Stimulated activated CD4-positive, alpha-beta T cell treated with anti-CD3 and anti-CD28 coated beads, TNF-alpha, amount 100 ng/mL, for 1 hour (primary cell): ENCODE data around the gene PIGS.

Experiments used
- DNase-seq, 3 donors: peaks; one replicate each; pipeline ENCODE4 v3.0.0-alpha.2; 2020; ENCODE audit warnings: low read depth in 3 of 3, low spot score in 1 of 3

The PIGS gene

DNA sequence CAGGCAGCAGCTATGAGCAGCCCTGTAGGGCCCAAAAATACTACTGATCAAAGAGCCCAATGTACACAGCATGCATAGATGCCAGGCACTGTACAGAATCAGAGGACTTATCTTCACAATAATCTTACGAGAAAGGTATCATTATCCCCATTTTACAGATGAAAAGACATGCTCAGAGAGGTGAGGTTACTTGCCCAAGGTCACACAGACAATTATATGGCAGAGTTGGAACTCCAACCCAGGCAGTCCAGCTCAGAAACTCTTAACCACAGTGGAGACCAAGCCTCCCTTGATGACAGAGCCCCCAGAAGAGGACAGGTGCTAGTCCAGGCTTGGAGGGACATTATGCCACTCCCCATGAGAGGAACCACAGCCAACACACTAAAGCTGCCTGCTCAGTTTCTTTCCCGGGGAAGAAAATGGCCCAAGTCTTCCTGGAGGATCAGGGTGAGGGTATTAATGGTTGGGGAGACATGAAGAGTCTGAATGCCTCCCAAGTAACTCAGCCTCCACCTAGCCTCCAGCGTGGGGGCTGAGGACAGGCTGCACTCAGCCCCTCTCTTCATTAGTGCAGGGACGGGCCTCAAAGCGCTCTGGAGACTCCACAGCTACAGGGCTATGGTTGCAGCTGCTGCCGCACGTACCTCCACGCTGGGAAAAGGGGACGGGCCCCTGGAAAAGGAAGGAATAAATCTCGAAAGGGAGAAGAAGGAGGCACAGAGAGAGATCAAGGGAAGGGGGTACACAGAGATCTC is 19.7 kb downstream of the PIGS start:
- no peak for DNase-seq

DNA sequence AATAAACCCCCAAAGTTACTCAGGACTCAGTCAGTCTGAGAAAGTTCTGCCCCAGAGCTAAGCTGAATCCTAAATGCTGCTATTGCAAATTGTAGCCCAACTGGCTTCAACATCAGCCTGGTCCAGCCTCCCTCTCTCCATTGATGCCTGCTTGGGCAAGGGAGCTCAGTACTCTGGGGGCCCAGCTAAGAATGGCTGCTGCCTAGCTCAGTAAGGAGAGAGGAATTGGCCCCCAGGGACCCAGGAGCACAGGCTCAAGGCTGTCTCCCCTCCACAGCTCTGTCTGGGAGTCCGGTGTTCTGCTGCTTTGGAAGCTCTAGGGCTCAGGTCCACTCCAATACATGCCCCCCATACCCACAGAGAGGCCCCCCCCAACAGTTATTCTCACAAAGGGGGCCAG is 20.5 kb downstream of the PIGS start:
- no peak for DNase-seq

DNA sequence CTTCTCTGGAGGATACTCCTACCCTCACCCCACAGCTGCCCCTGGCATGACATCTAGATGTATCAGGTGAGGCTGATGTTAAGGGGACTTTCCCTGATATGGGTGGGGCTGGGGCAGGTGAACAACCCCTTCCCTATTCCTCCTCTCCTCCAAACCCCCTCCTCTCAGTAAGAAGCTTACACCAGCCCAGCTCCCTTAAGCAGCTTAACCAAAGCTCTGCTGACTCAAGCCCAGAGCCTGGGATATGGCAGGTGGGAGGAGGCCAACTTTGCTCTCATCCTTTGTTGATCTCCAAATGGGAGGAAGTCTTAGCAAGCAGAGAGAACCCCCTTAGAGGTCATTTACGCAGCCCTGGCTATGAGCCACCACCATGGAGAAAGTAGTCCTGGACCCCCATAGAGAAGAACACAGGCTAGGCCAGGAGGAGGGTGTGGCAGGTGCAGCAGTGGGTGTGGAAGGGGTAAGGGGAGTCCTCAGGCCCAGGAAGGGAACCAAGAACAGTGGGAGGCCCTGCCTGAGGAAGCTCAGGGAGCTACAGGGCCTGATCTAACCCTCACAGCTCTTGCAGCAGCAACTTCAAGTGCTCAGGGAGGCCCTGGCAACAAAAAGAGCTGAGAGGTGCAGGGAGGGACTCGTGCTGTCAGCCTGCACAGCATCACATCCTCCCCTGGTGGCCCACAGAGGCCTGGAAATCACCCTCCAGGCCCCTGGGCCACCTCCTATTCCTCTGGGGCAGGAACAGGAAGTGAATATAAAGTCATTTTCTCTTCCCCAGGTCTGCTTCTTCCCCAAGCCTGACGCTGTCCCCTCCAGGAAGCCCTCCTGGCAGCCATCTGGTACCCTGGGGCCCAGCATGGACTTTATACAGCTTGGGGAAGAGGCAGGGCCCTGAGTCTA is 21.8 kb downstream of the PIGS start:
- DNase-seq, result peak in 2 of 3 donors; percentile 21 to 31

DNA sequence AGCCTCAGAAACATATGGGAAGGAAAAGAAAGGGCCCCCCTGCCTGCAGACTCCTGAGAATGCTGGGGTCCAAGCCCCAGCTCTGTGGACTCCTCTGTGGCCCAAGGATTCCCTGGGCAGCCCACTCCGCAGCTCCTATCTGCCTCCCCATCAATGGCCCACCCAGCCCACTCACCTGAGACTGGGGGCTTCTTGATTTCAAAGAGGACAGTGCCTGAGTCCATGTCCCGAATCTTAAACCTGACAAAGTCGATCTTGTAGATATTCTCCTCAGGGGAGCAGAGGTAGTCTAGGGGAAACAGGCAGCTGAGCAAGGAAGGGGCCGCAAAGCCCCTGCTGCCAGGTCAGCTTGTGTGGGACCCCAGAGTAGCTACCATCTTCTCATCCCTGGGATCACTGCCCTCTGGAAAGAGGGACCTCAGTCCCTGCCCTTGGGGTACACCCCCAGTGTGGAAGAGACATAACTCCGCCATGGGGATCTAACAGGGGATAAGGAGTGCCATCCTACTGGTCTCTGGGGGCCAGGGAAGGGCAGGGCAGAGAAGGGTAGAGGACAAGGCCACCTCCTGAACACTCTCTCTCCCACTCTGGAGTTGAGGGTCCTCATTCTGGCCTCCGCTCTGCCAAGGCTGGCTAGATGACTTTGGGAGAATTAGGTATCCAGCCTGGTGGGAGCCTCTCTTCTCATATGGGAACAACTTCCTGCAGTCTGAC is 22.8 kb downstream of the PIGS start:
- DNase-seq, result no peak

DNA sequence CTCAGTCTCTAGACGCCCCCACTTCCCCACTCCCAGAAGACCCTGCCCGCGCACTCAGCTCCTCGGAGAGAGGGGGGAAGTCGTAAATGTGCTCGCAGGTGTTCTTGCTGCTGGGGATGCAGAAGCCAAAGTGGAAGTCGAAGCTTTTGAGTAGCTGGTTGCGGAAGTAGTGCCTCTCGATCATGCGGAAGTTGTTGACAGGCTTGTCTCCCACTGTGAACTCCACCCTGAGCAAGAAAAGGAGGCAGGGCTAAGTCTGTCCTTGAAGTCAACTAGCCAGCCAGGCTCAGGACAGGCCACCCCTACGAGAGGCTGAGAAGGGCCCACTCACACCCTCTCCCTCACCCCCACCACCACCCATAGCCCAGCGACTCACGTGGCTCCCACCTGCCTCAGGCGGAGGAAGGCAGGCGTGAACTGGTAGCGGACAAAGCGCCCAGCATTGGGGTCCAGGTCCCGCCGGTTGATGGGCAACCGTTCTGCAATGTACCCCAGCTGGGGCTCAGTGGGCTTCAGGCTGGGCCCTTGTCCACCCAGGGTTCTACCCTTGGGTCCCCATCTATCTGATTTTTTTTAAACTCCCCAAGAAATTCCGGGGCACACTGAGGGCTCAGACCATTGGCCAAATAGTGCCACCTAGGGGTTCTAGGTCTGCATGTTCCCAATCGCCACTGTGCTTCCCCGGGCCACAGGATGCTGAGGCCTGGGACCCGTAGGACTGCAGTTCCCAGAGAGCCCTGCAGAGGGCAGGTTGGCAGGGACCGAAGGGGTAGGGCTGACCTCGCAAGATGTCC is 23.5 kb downstream of the PIGS start:
- DNase-seq, result peak in 2 of 3 donors; percentile 20 to 49

DNA sequence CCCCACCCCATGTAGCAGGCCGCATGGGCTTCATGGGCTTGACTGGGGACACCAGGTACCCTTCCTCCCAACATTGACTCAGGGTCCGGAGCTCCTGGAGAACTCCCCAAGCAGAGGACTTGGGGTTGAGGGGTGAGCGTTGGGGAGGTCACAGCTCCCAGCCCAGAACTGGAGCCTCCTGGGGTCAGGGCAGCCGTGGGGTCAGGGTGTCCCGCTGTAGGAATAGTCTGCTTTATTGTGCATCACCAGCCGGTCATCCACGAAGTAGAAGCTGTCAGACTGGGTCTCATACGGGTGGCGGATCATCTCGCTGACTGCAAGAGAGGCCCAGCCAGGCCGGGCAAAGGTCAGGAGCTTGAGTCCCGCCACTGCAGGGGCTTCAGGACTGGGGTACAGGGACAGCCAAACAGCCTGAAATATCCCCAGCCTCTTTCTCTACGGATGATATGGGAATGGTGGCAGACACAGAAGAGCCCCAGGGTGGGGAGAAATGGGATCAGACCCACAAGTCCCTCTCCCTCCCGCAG is 24.2 kb downstream of the PIGS start:
- no peak for DNase-seq

DNA sequence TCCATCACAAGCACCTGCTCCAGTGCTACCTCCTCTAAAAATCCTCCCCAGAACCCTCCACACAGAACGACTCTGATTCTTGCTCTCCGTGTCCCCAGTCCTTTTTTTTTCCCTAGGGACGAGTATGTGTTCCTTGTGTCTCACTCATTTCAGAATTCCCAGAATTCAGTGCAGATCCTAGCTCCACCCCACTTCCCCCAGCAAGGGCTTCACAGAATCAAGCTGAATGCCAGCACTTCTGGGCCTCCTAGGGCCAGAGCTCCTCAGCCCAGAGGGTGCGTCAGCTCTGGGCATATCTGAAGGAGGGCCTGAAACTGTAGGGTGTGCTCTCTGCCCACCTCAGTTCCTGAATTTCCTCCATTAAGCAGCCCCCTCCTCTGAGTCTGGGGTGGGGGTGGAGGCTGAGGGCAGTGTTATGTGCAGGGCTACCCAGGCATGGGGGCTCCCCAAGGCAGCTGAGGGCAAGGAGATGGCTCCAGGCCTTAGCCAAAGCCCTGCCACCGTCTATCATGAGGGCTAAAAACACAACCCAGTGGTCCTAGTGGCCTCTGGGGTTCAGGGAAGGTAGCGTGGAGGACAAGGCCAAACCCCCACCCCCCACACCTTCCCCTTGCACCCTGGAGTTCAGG is 25.4 kb downstream of the PIGS start:
- no peak for DNase-seq

DNA sequence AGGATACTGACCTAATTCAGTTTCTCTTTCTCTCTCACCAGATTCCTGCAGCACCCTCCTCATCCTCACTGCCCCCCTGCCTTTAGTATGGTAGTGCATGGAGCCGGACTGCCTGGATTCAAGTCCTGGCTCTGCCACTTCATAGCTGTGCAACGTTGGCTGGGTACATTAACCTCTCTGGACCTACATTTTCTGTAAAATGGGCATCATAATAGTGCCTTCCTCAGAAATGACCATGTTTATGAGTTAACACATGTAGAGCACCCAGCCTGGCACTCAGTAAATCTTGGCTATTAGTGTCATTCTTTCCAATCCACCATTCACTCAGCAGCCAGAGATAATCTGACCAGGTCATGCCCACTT is 26.2 kb downstream of the PIGS start:
- DNase-seq, result no peak

DNA sequence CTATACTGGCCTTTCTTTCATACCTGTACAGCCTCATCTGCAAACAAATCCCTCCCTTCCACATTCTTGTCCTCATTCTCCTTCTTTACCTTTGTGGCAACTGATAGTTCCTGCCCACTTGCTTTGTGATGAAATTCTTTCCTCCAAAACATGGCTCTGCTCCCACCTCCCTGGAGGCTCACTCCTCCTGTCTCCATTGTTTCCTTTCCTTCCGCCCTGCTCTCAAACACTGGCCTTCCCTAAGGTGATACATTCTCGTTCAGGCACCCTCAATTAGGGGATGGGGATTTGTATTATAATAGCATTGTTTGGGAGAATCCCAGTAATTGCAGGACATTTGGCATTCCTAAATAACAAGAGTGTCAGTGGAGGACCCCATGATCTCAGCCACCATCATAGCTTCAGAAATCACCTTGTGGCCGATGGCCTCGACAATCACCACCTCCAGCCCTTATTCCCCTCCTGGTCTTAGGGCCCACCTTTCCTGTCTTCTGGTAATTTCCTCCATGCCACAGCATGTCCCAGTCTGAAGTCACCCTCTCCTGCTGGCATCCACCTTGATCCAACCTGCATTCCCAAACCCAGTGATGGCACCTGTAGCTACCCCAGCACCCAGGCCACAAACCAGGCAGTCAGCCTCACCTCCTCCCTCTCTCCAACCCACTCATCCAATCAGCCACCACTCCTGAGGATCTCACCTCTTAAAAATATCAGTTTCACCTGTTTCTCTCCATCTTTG is 26.8 kb downstream of the PIGS start:
- DNase-seq, result no peak

DNA sequence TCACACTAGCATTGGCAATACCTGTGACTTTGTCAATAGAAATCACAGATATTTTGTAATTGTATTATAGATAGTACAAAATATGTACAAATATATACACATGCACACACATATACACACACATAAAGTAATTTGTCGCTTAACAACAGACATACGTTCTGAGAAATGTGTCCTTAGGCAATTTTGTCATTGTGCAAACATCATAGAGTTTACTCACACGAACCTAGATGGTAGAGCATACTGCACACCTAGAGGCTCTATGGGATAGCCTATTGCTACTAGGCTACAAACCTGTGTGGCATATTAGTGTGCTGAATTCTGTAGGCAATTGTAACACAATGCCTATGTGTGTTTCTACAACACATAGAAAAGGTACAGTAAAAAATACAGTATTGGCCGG is 29.9 kb downstream of the PIGS start:
- no peak for DNase-seq

DNA sequence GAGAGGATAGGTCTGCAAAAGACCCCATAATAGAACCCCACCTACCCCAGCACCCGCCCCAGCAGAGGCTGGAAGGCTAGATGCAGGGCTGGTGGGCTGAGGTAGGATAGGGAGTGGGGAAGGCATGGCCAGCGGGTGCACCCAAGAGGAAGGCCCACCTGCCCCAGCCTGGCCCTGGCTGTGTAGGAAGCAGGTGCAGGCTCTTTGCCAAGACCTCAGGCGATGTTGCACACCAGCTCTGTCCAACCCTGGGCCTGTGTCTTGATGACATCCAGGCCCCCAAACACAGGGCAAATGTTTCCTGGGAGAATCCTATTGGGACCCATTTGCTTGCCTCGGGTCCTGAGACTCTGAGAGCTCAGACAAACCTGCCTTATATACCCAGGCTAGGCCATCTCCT is 31.1 kb downstream of the PIGS start:
- DNase-seq, result no peak

DNA sequence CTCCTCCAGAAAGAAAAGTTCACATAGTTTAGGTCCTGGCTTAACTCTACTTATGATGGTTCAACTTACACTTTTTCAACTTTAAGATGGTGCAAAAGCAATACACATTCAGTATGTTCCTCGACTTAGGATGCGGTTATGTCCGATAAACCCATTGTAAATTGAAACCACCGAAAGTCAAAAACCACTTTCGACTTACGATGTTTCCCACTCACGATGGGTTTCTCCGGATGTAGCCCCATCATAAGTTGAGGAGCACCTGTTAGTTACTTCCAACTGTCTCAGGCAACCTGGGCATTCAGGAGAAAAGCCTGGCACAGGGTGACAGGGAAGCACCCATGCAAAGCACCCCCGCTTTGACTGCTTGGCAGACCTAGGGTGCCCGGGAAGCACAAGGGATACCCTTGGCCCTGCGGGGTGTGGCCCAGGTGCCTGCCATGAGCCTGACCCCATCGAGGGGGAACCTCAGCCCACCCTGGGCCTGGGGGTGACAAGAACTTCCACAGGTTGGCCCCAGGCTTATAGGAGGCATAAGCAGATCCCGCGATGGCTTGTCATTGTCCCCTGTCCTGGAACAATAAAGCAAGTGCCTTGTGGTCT is 32.9 kb downstream of the PIGS start:
- no peak for DNase-seq

DNA sequence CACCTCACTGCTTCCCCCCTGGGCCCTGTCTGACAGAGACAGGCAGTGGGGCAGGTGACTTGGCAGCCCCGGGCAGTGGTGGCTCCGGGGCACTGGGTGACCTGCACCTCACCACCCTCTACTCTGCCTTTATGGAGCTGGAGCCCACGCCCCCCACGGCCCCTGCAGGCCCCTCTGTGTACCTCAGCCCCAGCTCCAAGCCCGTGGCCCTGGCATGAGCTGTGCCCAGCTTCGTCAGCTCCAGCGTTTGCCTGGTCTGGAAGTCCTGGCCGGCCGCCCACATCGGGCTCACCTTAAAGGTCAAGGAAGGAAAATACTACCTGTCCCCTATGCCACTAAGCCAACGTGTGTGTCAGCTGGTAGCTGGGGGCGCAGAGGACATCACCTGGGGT is 34.1 kb downstream of the PIGS start:
- no peak for DNase-seq

DNA sequence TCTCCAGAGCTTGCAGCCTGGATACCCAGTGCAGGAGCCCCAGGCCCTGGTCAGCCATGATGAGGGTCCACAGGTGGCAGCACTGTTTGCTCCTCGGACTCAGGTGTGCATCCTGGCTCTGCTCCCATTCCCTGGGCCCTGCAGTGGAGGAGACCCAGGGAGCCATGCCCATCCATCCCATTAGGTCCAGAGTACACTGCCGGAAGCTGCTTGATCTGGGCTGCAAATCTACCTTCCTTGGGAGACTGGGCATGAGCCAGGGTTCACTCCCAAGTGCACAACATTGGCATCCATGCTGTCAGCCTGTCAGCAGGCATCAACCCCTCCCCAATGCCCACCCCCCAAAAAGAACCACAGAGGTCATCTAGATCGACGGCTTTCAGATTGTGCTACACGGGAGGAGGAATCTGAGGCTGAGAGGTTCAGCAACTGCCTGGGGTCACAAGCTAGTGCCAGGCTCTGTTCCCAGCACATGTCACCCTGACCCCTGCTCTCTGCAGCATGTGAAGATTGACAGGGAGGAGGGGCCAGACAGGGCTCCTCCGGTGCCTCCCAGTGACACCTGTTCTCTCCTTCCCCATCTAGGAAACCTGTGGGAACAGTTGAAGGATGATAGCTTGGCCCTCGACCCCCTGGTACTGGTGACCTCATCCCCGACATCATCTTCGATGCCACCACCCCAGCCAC is 34.6 kb downstream of the PIGS start:
- no peak for DNase-seq

DNA sequence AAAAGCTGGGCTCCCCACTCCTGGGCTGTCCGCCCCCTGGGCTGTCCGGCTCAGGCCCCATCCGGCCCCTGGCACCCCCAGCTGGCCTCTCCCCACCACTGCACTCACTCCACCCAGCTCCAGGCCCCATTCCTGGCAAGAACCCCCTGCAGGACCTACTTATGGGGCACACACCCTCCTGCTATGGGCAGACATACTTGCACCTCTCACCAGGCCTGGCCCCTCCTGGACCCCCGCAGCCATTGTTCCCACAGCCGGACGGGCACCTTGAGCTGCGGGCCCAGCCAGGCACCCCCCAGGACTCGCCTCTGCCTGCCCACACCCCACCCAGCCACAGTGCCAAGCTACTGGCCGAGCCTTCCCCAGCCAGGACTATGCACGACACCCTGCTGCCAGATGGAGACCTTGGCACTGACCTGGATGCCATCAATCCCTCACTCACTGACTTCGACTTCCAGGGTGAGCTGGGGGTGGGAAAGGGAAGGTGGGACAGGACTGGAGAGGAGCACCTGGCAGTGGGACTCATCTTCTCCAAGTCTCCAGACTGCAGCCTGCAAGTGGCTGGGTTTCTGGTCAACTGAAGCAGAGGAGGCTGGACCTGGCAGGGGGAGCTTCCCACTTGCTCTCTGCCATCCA is 36.5 kb downstream of the PIGS start:
- no peak for DNase-seq

DNA sequence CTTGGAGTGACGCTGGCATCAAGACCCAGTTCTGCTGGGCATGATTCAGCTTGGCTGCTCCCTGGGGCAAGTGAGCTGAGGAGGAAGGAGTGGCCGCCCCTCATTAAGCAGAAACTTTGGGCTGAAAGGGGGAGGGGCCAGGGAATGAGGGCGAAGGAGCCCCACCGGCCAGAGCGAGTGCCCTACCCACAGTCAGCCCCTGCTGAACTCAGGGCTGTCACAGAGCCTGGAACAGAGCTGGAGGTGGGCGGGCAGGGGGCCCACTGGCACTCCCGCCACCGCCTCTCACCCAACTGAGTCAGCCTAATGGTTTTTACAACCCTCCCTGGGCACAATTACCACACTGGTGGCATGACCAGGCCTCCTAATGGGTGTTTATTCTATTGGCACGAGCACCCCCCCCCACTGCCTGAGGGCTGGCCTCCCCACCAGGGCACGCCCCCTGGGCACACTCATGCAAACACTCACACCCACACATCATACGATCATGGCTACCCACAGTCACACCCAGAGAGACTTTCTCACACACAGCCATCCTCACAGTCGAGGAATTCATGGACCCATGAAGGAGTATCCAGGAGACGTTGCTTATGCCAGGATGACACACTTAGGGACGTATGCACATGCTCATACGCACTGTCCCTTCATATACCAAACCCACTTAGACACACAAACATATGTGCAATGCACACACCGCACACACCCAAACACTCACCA is 38.1 kb downstream of the PIGS start:
- no peak for DNase-seq
